HL-60 (cell line): Measurements from ENCODE around the gene SRMS.

ENCODE experiments used
- DNase-seq, 2 experiments: peaks; one replicate each; pipeline ENCODE4 v3.0.0-alpha.2; 2010 to 2020; ENCODE audit warnings: low read depth in 1 of 2, low spot score in 1 of 2
- H3K27ac ChIP-seq: fragments of 250-450 bp; sonication (Bioruptor Pico); replicated peaks from 2 replicates; pipeline ENCODE4 v1.5.1; 2020; ENCODE audit warnings: mild to moderate bottlenecking, moderate library complexity
- H3K27me3 ChIP-seq: fragments of 250-450 bp; sonication (Bioruptor Pico); 2 replicates; pipeline ENCODE4 v1.5.1; 2021; ENCODE audit warnings: mild to moderate bottlenecking, moderate library complexity; ENCODE audit not compliant: insufficient read depth, poor library complexity, severe bottlenecking
- H3K4me3 ChIP-seq: replicated peaks from 2 replicates; pipeline ENCODE4 v1.5.1; 2011; ENCODE audit warnings: mild to moderate bottlenecking, control low read depth, low read length; ENCODE audit not compliant: insufficient read depth
- CTCF ChIP-seq: IDR thresholded peaks from one replicate; pipeline ENCODE4 v1.5.1; 2011; ENCODE audit warnings: low read length, control low read depth, inconsistent platforms; ENCODE audit not compliant: insufficient read depth
- GABPA ChIP-seq: IDR thresholded peaks from 2 replicates; pipeline ENCODE4 v1.6.1; 2012; ENCODE audit warnings: low read depth
- POLR2AphosphoS5 ChIP-seq: IDR thresholded peaks from 2 replicates; pipeline ENCODE4 v1.6.1; 2012; ENCODE audit warnings: low read depth
- REST ChIP-seq: IDR thresholded peaks from 2 replicates; pipeline ENCODE4 v1.6.1; 2012; ENCODE audit warnings: low read depth; ENCODE audit not compliant: insufficient replicate concordance
- SPI1 ChIP-seq: IDR thresholded peaks from 2 replicates; pipeline ENCODE4 v1.6.1; 2012; ENCODE audit warnings: low read depth, mild to moderate bottlenecking, borderline replicate concordance

The SRMS gene

GRCh38 chr20:63570281-63571086 is 22.9 kb upstream of the SRMS start:
- H3K27me3 ChIP-seq = peaks cover 50% of the 10 kb centered on the region
- no peak overlapping the region for H3K4me3 ChIP-seq
- no peak overlapping the region for H3K27ac ChIP-seq
- TF ChIP-seq CTCF (no peak), REST (no peak), SPI1 (no peak), POLR2AphosphoS5 (no peak), GABPA (no peak)
- no peak for DNase-seq

GRCh38 chr20:63568986-63569949 is 21.7 kb upstream of the SRMS start:
- peaks cover 47% of the 10 kb centered on the region for H3K27me3 ChIP-seq
- H3K4me3 ChIP-seq = no peak overlapping the region
- peak in 1 of 2 experiments; percentile 32 for DNase-seq
- TF ChIP-seq CTCF (no peak), REST (no peak), POLR2AphosphoS5 (no peak), SPI1 (no peak), GABPA (no peak)
- no peak overlapping the region for H3K27ac ChIP-seq

GRCh38 chr20:63568170-63568981 is 20.8 kb upstream of the SRMS start:
- Histone ChIP-seq H3K27me3 (peaks cover 42% of the 10 kb centered on the region), H3K4me3 (no peak overlapping the region; the same call in 1 of the 2 replicates), H3K27ac (no peak overlapping the region; the same call in 1 of the 2 replicates)
- DNase-seq = no peak
- TF ChIP-seq CTCF = no peak
- no peak for TF ChIP-seq GABPA
- no peak for TF ChIP-seq POLR2AphosphoS5
- no peak for TF ChIP-seq REST
- TF ChIP-seq SPI1 = no peak
